Smooth muscle cell of the brain vasculature (primary cell): ENCODE data around the gene ADAM23.

Source experiments
- DNase-seq: peaks from one replicate; pipeline ENCODE4 v3.0.0-alpha.2; 2012; ENCODE audit warnings: low read depth, low spot score

The ADAM23 gene

DNA sequence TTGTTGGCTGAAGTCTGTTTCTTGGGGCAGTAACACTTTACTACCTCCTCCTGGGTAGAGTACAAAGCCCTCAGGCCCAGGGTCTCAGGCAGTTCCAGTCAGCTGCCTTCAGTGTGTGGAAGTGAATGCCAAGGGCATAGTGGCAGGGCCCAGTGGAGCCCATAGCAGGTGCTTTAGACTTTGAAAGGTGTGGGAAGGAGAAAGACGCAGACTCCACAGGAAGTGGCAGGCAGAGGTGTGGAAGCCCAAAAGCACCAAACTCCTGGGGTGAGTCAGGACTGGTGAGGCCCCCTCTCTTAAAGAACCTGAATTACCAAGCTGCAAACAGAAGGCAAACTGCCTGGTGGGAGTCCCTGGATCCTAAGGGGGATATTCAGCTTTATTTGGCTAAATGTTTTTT is 45.3 kb downstream of the ADAM23 start:
- DNase-seq = no peak

GRCh38 chr2:206494061-206494460 is 50.7 kb downstream of the ADAM23 start:
- no peak for DNase-seq

- no peak for DNase-seq
These were observed 59.4 kb downstream of the ADAM23 start for GRCh38 chr2:206502729-206503128.

GRCh38 chr2:206511283-206511682 is 68.0 kb downstream of the ADAM23 start:
- no peak for DNase-seq

- no peak for DNase-seq
These were observed 69.7 kb downstream of the ADAM23 start for GRCh38 chr2:206512999-206513398.

DNA sequence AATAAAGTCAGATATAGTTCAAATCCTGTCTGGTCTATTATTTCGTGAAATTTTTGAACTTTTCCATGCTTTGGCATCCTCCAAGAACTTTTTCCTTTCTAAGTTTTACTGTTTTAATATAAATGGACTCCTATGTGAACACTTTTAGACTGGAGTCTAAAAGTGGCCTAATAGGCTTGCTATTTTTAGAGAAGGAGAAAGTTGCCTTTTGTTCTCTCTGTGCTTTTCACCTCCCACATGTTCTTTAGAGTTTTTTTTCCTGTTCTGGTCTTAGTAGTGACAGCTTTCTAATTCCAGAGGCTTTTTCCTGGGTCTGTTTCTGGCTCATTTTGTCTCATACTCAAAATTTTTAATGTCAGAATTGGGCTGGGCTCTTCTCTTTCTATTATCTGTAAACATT is 72.2 kb downstream of the ADAM23 start:
- no peak for DNase-seq

DNA sequence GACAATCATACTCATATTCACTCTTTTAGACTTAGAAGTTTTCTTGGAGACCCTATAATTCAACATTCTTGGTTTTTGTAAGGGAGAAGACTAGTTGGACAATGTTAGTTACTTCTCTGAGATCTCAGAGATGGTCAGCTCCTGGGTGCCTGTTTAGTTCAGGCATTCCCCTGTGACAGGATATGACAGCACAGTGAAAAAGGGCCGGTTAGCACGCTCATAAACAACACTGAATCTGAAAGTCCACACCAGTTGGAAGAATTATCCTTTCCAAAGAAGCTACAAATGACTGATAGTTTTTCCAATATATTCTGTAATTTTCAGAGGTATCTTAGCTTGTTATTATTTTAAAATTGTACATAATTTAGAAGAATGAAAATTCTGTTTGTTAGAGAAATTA is 75.7 kb downstream of the ADAM23 start:
- no peak for DNase-seq

- no peak for DNase-seq
These were observed 77.1 kb downstream of the ADAM23 start for GRCh38 chr2:206520450-206520849.

DNA sequence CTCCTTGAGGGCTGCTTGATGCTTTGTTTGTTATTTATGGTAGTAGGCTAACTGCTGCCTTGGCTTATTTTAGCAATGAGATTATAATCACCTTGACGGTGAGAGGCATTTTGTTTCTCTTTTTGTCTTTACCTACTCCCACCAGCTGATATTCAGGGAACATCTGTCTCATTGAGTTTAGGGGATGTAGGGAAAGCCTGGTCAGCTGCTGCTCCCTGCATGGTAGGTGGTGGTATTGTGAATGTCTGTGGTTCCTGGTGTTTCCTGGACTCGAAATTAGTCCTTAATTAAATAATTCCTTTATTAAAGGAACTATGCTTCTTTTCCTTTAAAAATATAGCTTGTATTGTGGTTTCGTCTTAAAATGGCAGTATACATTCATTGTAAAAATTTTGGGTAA is 77.8 kb downstream of the ADAM23 start:
- no peak for DNase-seq

DNA sequence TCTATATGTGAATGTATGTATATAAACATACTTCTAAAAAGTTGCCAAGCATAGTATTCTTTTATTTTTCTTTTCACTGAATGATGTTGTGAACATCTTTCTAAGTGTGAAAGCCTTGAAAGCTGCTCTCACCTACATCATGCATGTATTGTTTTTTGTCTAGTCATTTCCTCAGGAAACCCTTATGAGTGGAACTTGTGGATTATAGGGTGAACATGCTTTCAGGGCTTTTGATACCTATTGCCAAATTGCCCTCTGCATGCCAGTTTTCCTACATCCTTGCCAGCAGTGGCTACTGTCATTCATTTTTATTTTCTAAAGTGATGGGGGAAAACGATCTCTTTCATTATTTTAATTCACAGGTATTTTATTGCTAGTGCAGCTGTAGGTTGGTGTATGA is 78.3 kb downstream of the ADAM23 start:
- DNase-seq = no peak

GRCh38 chr2:206526416-206526815 is 83.1 kb downstream of the ADAM23 start:
- no peak for DNase-seq

DNA sequence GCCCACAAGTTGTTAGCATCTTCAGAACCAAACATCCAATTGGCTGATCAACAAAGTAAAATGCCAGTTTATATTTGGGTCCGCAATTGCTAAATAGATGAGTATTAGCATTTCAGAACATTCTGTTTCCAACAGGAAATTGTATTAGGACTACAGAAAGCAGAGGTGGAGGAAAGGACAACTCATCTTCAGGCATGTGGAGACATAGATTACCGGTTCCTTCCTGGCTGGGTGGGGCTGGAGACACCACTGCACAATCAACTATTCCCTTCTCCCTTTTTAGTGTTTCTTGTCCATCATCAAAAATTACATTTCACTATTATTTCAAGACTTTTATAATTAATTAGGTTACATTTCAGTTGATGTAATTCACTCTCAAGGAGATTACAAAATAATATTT is 83.8 kb downstream of the ADAM23 start:
- DNase-seq = no peak

- DNase-seq = no peak
These were observed 87.4 kb downstream of the ADAM23 start for GRCh38 chr2:206530727-206531126.

DNA sequence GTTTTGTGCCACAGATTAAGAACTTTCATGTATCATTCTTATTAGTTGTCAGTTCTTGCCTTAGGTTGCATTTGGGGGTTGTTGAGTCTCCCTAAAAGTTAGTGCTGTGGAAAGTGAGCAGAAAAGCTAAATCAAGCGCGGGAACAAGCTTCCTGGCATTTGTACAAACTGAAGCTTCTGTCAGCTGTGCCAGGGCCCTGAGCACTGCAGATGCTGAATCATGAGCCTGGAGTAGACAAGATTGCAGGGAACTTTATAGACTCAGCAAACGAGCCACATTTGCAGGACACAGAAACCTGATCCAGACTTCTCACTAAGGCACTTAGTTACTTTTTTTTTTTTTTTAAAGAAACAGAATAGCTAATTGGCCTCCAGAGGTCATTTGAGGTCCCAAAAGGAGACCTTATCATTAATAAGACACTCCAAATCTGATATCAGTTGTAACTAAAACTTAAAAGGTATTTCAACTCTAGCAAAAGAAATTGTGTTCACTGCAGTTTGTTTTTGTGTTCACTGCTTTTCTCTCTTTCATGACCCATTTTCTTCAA is 88.7 kb downstream of the ADAM23 start:
- no peak for DNase-seq

- DNase-seq = no peak
These were observed 90.6 kb downstream of the ADAM23 start for GRCh38 chr2:206533977-206534376.

GRCh38 chr2:206535260-206535986 is 92.1 kb downstream of the ADAM23 start:
- no peak for DNase-seq

DNA sequence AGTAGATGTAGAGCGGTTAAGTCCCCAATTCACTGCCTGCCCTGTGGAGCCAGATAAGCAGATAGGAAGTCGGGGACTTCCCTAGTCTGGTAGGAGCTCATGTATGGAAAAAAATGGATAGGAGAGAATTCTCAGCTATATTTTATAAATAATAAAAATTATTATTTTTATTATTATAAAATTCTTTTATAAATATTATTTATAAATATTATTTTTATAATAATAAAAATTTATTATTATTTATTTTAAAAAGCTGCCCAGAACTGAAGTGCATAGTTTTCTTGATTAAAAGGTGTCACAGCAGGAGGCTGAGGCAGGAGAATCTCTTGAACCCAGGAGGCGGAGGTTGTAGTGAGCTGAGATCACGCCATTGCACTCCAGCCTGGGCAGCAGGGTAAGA is 97.4 kb downstream of the ADAM23 start:
- no peak for DNase-seq

GRCh38 chr2:206543073-206543472 is 99.7 kb downstream of the ADAM23 start:
- no peak for DNase-seq

DNA sequence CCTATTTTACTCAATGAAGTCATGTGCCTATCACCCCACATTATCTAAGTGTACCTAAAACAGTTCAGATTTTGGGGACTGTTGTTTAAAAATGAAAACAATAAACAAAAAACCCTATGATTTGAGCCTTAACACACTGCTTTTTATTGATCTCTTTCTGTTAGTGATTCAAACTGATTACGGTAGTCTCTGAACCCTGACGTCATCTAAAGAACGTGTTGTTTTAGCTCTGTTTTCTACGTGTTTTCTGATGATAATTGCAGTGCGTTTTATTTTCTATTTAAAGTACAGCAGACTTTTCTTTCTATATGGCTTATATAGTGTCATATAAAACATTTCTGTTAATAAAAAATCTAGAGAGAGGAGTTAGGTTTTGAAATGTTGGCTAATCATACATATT is 105.1 kb downstream of the ADAM23 start:
- no peak for DNase-seq

- no peak for DNase-seq
These were observed 112.4 kb downstream of the ADAM23 start for GRCh38 chr2:206555721-206556120.

GRCh38 chr2:206556357-206556949 is 113.1 kb downstream of the ADAM23 start:
- peak; percentile 6 for DNase-seq

- no peak for DNase-seq
These were observed 114.0 kb downstream of the ADAM23 start for GRCh38 chr2:206557321-206557720.

GRCh38 chr2:206558492-206558891 is 115.2 kb downstream of the ADAM23 start:
- no peak for DNase-seq
